NCI-H1694 (cell line): ENCODE data around the gene ELMO1.
"Not testable (repeated sequence)": the region's sequence is repeated elsewhere in the genome, so short reads cannot be mapped to it uniquely, and the experiment has no call there.

Source experiments
- DNase-seq: peaks from one replicate; lab custom pipeline; 2025; lab: John Stamatoyannopoulos, UW

The ELMO1 gene

GRCh38 chr7:36979810-36980248 is 468.8 kb downstream of the ELMO1 start:
- DNase-seq = no peak

GRCh38 chr7:36978461-36978860 is 470.2 kb downstream of the ELMO1 start:
- DNase-seq = no peak

- DNase-seq = no peak
Observed at GRCh38 chr7:36977878-36978277, 470.8 kb downstream of the ELMO1 start.

DNA sequence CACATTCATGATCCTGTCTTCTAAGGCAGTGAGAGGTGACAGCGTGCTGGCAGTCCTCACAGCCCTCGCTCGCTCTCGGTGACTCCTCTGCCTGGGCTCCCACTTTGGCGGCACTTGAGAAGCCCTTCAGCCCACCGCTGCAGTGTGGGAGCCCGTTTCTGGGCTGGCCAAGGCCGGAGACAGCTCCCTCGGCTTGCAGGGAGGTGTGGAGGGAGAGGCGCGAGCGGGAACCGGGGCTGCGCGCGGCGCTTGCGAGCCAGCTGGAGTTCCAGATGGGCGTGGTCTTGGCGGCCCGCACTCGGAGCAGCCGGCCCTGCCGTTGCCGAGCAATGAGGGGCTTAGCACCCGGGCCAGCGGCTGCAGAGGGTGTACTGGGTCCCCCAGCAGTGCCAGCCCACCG is 475.1 kb downstream of the ELMO1 start:
- DNase-seq = not testable (repeated sequence)

DNA sequence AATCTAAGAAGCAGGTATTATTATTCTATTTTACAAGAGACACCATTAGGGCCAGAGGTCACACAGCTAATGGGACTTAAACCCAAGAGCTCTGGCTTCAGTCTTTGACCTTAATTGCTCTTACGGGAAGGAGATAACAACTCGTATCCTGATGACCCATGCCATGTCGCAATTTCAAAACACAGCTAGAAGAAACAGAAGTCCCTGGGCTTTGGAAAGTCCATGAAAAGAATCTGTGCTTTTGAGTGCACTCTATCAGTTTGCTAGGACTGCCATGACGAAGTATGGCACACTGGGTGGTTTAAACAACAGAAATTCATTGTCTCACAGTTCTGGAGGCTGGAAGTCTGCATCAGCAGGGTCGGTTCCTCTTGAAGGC is 476.5 kb downstream of the ELMO1 start:
- DNase-seq = no peak

GRCh38 chr7:36971515-36972139 is 477.0 kb downstream of the ELMO1 start:
- no peak for DNase-seq

- no peak for DNase-seq
Observed at GRCh38 chr7:36970551-36971514, 477.8 kb downstream of the ELMO1 start.

DNA sequence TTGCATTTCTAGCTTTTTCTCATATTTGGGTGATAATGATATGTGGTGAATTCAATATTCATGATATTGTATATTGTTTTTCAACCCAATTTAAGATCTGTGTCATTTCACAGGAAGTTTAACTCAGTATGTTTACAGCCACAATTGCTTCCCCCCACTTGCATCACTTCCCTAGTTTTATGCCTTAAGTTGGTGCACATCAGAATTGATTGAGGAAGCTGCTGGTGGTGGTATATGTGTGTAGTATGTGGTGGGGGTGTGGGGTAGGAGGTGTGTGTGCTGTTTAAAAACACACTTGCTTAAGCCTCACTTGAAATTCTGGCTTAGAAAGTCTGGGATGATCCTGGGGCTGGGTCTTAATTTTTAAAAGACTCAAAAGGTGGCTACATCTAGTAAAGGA is 479.3 kb downstream of the ELMO1 start:
- no peak for DNase-seq

DNA sequence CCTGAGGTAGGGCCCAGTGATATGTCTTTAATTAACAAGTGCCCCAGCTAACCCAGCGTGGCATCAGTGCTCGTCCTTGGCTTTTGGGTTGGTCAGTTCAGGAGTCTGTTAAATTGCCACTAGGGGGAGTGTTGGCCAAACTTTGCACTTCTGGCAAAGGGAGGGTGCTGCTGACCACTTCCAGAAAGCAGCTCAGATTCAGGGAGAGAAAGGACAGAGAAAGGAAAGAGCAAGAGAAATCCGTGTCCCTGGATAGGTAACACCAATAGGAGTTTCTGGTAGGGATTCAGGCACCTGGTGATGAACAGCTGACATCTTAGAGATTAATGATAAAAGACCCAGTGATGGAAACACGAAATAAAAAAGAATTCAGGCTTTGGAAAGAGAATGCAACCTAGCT is 481.3 kb downstream of the ELMO1 start:
- DNase-seq = no peak

GRCh38 chr7:36966636-36967035 is 482.0 kb downstream of the ELMO1 start:
- no peak for DNase-seq

DNA sequence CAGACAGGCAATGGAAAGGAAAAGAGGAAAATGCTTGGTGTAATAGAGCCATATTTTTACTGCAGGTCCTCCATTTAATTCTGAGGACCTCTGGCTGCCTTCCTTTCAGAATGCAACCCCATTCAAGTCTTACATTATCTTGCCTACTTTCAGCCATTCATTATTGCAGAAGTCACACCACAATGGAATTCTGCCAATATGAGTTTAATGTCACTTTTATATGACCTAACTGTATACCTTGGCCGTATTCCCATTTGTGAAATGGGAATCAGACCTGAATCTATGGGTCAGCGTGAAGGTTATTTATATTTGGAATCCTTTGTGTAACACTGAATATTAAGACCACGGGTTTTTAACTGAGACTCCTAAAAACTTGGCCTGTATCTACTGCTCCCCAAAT is 482.6 kb downstream of the ELMO1 start:
- no peak for DNase-seq

DNA sequence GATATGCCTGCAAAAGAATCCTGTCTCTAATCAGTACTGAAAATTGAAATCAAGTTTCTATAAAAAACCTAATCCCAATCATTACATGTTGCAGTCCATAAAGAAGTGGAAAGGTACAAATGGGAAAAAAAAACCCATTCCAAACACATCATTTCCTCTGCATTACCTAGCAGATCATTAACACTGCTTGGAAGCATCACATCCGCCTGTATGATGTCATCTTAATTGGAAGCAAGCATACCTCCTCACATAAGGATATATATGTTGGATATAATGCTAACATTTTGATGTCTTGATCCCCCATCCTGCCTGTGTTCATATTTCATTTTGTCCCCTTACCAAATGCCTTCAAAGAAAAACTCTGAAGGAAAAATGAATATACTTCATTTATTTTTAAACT is 483.0 kb downstream of the ELMO1 start:
- DNase-seq = no peak

DNA sequence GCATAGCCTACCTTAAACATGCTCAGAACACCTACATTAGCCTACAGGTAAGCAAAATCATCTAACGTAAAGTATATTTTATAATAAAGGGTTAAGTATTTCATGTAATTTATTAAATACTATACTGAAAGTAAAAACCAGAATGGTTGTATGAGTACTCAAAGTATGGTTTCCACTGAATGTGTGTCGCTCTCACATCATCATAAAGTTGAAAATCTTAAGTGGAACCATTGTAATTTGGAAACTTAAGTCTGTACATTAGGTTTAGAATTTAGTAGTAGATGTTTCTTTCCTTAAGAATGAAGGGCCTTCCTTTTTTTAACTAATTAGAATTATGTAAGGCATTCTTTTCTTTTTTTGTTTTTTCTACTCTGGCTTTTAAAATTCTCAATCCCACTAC is 484.4 kb downstream of the ELMO1 start:
- DNase-seq = no peak

- no peak for DNase-seq
Observed at GRCh38 chr7:36962367-36962766, 486.3 kb downstream of the ELMO1 start.

DNA sequence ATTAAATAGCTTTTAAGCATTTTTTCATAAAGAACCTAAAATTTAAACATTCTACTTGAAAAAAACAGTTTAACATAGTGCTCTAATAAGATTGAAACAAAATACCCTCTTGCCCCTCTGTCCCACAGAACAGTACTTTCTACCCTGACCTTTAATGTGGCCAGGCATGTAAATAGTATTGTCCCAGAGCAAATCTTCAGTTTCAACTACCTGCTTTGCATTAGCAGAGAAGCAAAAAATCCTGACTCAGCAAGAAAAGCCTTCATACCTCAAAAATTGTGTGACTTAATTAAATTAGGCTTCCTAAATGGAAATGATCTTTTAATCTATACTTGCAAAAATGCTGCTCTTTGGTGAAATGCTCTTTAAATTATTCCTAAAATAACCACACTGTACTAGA is 487.0 kb downstream of the ELMO1 start:
- DNase-seq = no peak

DNA sequence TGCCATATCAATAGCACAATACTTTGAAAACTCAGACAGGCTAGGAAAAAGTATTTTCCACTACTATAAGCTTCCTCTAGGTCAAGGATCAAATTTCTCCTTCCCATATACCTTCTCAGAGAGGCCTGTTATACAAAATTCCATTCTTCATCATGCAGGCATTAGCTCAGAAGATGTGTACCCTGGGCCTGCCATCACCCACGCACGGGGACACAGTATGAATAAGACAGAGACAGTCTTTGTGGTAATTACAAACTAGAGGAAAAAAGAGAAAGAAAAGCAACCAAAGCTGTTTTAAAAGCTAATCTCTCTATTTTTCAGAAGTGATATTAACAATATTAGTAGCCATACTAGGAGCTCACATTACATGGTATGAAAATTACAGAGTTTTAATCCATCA is 487.6 kb downstream of the ELMO1 start:
- no peak for DNase-seq

DNA sequence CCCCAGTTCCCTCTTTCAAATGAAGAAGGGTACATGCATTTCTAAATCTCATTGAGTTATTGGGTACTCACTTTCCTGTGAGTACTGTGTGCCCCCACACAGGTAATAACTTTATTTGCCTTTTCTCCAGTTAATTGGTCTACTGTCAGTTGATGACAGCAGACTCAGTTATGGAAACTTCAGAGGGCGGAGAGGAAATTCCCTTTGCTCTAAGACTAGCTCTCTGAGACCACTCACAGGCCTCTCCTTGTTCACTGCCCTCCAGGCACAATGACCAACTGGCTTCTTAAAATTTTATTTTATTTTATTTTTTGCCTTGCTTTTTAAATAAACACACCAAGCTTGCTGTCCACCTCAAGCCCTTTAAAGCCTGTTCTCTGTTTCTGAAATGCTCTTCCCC is 488.6 kb downstream of the ELMO1 start:
- DNase-seq = no peak

GRCh38 chr7:36958111-36958733 is 490.4 kb downstream of the ELMO1 start:
- DNase-seq = no peak

DNA sequence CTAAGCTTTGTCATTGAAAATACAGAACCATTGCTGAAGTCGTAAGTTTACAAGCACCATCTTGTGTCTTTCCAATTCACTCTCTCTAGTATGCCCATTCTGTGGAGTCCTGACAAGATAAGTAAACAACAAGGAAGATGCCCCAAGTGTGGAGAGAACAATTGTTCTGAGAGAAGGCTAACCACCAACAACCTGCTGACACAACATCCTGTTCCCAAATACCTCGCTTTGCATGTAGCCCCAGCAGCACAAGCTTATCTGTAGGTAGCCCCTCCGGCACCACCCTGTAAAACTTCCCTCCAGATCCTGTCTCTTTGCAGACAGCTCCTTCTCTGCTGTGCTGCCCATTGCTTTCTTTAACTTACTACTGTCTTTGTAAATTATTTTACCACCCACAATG is 491.0 kb downstream of the ELMO1 start:
- no peak for DNase-seq

- no peak for DNase-seq
Observed at GRCh38 chr7:36956814-36957213, 491.9 kb downstream of the ELMO1 start.

- no peak for DNase-seq
Observed at GRCh38 chr7:36955456-36956129, 493.1 kb downstream of the ELMO1 start.

DNA sequence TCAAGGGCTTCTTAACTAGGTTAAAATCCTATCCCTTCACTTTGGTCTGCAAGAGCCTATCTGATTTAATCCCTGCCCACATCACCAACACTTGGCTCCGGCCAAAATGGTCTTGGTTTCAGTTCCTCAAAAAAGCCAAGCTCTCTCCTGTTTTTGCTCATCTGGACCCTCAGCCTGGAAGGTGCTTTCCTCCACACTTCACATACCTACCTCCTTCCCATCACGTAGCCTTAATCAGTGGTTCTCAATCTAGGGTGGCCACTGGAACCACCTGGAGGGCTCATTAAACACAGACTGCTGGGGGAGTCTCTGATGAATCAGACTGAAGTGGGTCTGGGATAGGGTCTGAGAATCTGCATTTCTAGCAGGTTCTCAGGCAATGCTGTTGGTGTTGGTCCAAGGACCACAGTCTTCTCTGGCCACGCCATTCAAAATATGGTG is 497.4 kb downstream of the ELMO1 start:
- DNase-seq = no peak
